ENCODE results near the gene SMC3.

DNA sequence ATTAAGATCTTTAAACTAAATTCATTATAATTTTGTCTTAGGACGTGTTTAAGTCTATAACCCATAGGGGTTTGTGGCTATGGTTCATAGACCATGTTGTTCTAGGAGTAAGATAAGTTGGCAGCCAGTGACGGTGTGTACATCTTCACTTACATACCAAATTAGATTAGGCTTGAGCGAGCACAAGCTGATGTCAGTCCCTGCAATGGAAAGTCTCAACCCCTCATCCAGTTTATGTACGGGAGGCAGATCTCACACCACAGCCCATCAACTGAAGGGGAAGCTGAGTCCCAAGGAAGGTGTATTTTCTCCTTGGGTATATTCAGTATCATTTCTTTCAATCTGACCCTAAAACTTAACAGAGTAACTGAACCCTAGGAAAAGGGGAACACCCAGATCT lies 5.1 kb upstream of the SMC3 start:
- TF ChIP-seq POLR2A (IDR thresholded peaks at IDR 0.05; ENCODE audit: low read length): no peak
- TF ChIP-seq GATA1 (IDR thresholded peaks at IDR 0.05; ENCODE audit: low read depth, low read length): no peak

All from erythroblast (primary cell).